ENCODE measurements around the gene CABP7. TPM values are rescaled to one million over a fixed set of nuclear protein-coding genes. Genes with fewer than 3 reads are reported as not detected.

CABP7 gene
- polyA plus RNA-seq, 1 of the 3 experiments (the other 2 are of a cell fraction), result 0.72 TPM

DNA sequence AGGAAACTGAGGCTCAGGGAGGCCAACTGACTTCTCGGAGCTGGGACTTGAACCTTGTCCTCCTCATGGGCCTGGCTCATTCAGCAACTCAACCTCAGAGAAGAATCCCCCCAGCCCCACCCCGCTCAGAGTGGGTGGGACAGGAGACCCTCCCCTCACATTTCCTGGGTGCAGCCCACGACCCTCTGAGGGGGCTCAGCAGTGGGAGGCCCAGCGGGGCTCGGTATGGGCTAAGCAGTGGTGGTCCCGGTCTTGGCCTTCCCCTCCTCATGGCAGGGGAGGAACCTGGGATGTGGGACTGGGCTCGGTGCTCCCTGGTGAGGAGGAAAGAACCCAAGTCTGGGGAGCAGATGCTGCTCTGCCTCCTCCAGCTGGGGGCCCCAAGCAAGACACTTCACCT is 14.2 kb upstream of the CABP7 start:
- Histone ChIP-seq H3K27ac (ENCODE audit: low read depth in 2 of 2, low read length in 1 of 2) (peak overlapping the region in 1 of 2 experiments; percentile 86; a peak in 2 of 4 replicates), H3K4me3 (ENCODE audit: low read depth in 2 of 2, low read length in 1 of 2) (no peak overlapping the region), H3K9me2 (no peaks in the 10 kb centered on the region), H3F3A (replicated peaks; ENCODE audit: insufficient read depth) (no peaks in the 10 kb centered on the region), H3K4me1 (ENCODE audit: control insufficient read depth in 1 of 2, insufficient read depth in 2 of 2, low read depth in 1 of 2, low read length in 1 of 2) (peaks cover 4 to 87% of the 10 kb centered on the region in 2 experiments; a peak in 2 of 4 replicates), H3K36me3 (replicated peaks in 1 of 2; ENCODE audit: control insufficient read depth in 1 of 2, insufficient read depth in 2 of 2, low read length in 1 of 2) (no peaks in the 10 kb centered on the region), H4K20me1 (ENCODE audit: insufficient read depth) (no peaks in the 10 kb centered on the region), H2AFZ (ENCODE audit: low read depth) (no peak overlapping the region), H3K9me3 (no peaks in the 10 kb centered on the region), H3K27me3 (ENCODE audit: insufficient read depth) (no peaks in the 10 kb centered on the region), H3K4me2 (no peak overlapping the region), H3K79me2 (ENCODE audit: insufficient read depth) (no peaks in the 10 kb centered on the region), H3K9ac (no peak overlapping the region)
- CTCF ChIA-PET, result interaction anchor here (0.9 to 2.7 kb wide), 6 partner anchors 12 to 69 kb away, joined by 3 to 12 read pairs (median 6); no protein-coding TSS in a partner anchor
- no peak for TF ChIP-seq MEF2A (IDR thresholded peaks at IDR 0.05; ENCODE audit: borderline replicate concordance, low read depth)
- TF ChIP-seq, protein P1, sequence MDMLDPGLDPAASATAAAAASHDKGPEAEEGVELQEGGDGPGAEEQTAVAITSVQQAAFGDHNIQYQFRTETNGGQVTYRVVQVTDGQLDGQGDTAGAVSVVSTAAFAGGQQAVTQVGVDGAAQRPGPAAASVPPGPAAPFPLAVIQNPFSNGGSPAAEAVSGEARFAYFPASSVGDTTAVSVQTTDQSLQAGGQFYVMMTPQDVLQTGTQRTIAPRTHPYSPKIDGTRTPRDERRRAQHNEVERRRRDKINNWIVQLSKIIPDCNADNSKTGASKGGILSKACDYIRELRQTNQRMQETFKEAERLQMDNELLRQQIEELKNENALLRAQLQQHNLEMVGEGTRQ (IDR thresholded peaks at IDR 0.05; ENCODE audit: borderline replicate concordance, low read depth, low read length), result no peak
- no peak for TF ChIP-seq RCOR1 (IDR thresholded peaks at IDR 0.05; ENCODE audit: low read length)
- TF ChIP-seq, protein P2, sequence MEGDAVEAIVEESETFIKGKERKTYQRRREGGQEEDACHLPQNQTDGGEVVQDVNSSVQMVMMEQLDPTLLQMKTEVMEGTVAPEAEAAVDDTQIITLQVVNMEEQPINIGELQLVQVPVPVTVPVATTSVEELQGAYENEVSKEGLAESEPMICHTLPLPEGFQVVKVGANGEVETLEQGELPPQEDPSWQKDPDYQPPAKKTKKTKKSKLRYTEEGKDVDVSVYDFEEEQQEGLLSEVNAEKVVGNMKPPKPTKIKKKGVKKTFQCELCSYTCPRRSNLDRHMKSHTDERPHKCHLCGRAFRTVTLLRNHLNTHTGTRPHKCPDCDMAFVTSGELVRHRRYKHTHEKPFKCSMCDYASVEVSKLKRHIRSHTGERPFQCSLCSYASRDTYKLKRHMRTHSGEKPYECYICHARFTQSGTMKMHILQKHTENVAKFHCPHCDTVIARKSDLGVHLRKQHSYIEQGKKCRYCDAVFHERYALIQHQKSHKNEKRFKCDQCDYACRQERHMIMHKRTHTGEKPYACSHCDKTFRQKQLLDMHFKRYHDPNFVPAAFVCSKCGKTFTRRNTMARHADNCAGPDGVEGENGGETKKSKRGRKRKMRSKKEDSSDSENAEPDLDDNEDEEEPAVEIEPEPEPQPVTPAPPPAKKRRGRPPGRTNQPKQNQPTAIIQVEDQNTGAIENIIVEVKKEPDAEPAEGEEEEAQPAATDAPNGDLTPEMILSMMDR (IDR thresholded peaks at IDR 0.05), result no peak
- no peak for TF ChIP-seq EZH2phosphoT487 (IDR thresholded peaks at IDR 0.05; ENCODE audit: borderline replicate concordance, low read depth)
- no peak for TF ChIP-seq FOXJ3 (CRISPR knock-in tag; IDR thresholded peaks at IDR 0.05)
- no peak for TF ChIP-seq MXI1 (IDR thresholded peaks at IDR 0.05; ENCODE audit: low read depth, low read length)
- no peak for TF ChIP-seq RAD21 (IDR thresholded peaks at IDR 0.05; ENCODE audit: low read length)
- TF ChIP-seq CHD2 (IDR thresholded peaks at IDR 0.05; ENCODE audit: low read length, partially characterized antibody), result no peak
- TF ChIP-seq NRF1 (IDR thresholded peaks at IDR 0.05; ENCODE audit: low read depth, low read length), result no peak
- TF ChIP-seq, protein P3, sequence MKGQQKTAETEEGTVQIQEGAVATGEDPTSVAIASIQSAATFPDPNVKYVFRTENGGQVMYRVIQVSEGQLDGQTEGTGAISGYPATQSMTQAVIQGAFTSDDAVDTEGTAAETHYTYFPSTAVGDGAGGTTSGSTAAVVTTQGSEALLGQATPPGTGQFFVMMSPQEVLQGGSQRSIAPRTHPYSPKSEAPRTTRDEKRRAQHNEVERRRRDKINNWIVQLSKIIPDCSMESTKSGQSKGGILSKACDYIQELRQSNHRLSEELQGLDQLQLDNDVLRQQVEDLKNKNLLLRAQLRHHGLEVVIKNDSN (IDR thresholded peaks at IDR 0.05; ENCODE audit: borderline replicate concordance, low read depth), result no peak
- TF ChIP-seq JUND (IDR thresholded peaks at IDR 0.05), result no peak
- TF ChIP-seq GATA2 (CRISPR knock-in tag; IDR thresholded peaks at IDR 0.05), result no peak
- peak; percentile 22 for DNase-seq
- 94% methylated on average over 3 of the region's 7 CpGs for WGBS (ENCODE audit: low lambda C conversion rate)
- POLR2A ChIA-PET, result interaction anchor here (1.5 to 1.9 kb wide), 2 partner anchors 10 to 13 kb away, joined by 3 to 13 read pairs; no protein-coding TSS in a partner anchor

DNA sequence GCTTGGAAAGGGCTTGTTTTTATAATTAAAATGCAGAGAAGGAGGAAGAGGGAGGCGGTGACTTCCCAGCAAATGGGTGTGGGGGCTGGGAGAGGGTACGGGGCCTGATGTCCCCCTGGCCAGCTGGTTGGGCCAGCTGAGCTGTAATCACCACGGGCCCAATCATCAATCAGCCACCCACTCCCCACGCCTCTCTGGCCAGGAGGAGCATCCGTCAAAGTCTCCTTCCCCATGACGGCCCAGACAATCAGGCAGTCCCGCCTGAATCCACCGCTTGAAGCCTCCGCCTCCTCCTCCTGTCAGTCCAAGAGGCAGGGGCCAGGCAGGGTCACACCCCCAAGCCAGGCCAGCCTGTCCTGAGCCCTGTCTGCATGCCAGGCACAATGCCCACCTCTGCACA is 13.3 kb upstream of the CABP7 start:
- Histone ChIP-seq H3K9me2 (no peaks in the 10 kb centered on the region), H3K4me1 (ENCODE audit: control insufficient read depth in 1 of 2, insufficient read depth in 2 of 2, low read depth in 1 of 2, low read length in 1 of 2) (peaks cover 0 to 87% of the 10 kb centered on the region in 2 experiments; a peak in 1 of 4 replicates), H3F3A (replicated peaks; ENCODE audit: insufficient read depth) (no peaks in the 10 kb centered on the region), H3K9ac (no peak overlapping the region), H2AFZ (ENCODE audit: low read depth) (no peak overlapping the region), H3K27ac (ENCODE audit: low read depth in 2 of 2, low read length in 1 of 2) (peak overlapping the region in 1 of 2 experiments; percentile 86; a peak in 2 of 4 replicates), H3K9me3 (no peaks in the 10 kb centered on the region), H3K36me3 (replicated peaks in 1 of 2; ENCODE audit: control insufficient read depth in 1 of 2, insufficient read depth in 2 of 2, low read length in 1 of 2) (no peaks in the 10 kb centered on the region), H4K20me1 (ENCODE audit: insufficient read depth) (no peaks in the 10 kb centered on the region), H3K79me2 (ENCODE audit: insufficient read depth) (no peaks in the 10 kb centered on the region), H3K27me3 (ENCODE audit: insufficient read depth) (no peaks in the 10 kb centered on the region), H3K4me2 (no peak overlapping the region), H3K4me3 (ENCODE audit: low read depth in 2 of 2, low read length in 1 of 2) (no peak overlapping the region)
- ChIA-PET POLR2A (no interaction called here), CTCF (interaction anchor here (0.9 to 2.6 kb wide), 7 partner anchors 12 to 382 kb away, joined by 3 to 10 read pairs (median 3); no protein-coding TSS in a partner anchor)
- peak; percentile 25 for DNase-seq
- 82% methylated on average over 9 of the region's 9 CpGs for WGBS (ENCODE audit: low lambda C conversion rate)
- TF ChIP-seq POLR2AphosphoS5 (IDR thresholded peaks at IDR 0.05; ENCODE audit: low read depth, low read length), result no peak
- TF ChIP-seq, protein P3 (IDR thresholded peaks at IDR 0.05; ENCODE audit: borderline replicate concordance, low read depth), result no peak
- TF ChIP-seq, protein P4, sequence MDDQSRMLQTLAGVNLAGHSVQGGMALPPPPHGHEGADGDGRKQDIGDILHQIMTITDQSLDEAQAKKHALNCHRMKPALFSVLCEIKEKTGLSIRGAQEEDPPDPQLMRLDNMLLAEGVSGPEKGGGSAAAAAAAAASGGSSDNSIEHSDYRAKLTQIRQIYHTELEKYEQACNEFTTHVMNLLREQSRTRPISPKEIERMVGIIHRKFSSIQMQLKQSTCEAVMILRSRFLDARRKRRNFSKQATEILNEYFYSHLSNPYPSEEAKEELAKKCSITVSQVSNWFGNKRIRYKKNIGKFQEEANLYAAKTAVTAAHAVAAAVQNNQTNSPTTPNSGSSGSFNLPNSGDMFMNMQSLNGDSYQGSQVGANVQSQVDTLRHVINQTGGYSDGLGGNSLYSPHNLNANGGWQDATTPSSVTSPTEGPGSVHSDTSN (IDR thresholded peaks at IDR 0.05), result 0 out of 2 replicates have a peak, but pooled peaks have one; percentile 5
